MM.1S (cell line): ENCODE measurements around the gene SREBF2.

ENCODE experiments used
- DNase-seq: peaks from one replicate; pipeline ENCODE4 v3.0.0-alpha.2; 2015
- H2AFZ ChIP-seq: fragments of 300-600 bp; sonication (generic); 2 replicates; pipeline ENCODE4 v1.6.0; 2016; ENCODE audit warnings: antibody characterized with exemption, low read length
- H3F3A ChIP-seq: fragments of 300-600 bp; sonication (generic); 2 replicates; pipeline ENCODE4 v1.6.1; 2016; ENCODE audit warnings: mild to moderate bottlenecking, antibody characterized with exemption, low read length, moderate library complexity, mixed read lengths; ENCODE audit not compliant: insufficient read depth
- H3K27ac ChIP-seq: fragments of 300-600 bp; sonication (generic); 2 replicates; pipeline ENCODE4 v1.5.1; 2016; ENCODE audit warnings: mild to moderate bottlenecking, low read length
- H3K27me3 ChIP-seq: fragments of 300-600 bp; sonication (generic); replicated peaks from 2 replicates; pipeline ENCODE4 v1.6.0; 2016; ENCODE audit warnings: low read length; ENCODE audit not compliant: insufficient read depth
- H3K36me3 ChIP-seq: fragments of 300-600 bp; sonication (generic); replicated peaks from 2 replicates; pipeline ENCODE4 v1.6.1; 2016; ENCODE audit warnings: mild to moderate bottlenecking, low read length, mixed read lengths; ENCODE audit not compliant: insufficient read depth
- H3K4me1 ChIP-seq: fragments of 300-600 bp; sonication (generic); 2 replicates; pipeline ENCODE4 v1.6.1; 2016; ENCODE audit warnings: low read length, mixed read lengths
- H3K4me2 ChIP-seq: fragments of 300-600 bp; sonication (generic); 2 replicates; pipeline ENCODE4 v1.6.0; 2016; ENCODE audit warnings: low read depth, low read length
- H3K4me3 ChIP-seq: fragments of 300-600 bp; sonication (generic); 2 replicates; pipeline ENCODE4 v1.5.1; 2016; ENCODE audit warnings: low read length, mixed read lengths
- H3K79me2 ChIP-seq: fragments of 300-600 bp; sonication (generic); 2 replicates; pipeline ENCODE4 v1.6.1; 2016; ENCODE audit warnings: mixed run types, low read length, mixed read lengths
- H3K9ac ChIP-seq: fragments of 300-600 bp; sonication (generic); 2 replicates; pipeline ENCODE4 v1.6.1; 2016; ENCODE audit warnings: low read length, mixed read lengths
- H3K9me2 ChIP-seq: fragments of 300-600 bp; sonication (generic); replicated peaks from 2 replicates; pipeline ENCODE4 v1.6.1; 2016; ENCODE audit warnings: mild to moderate bottlenecking, low read length, mixed read lengths; ENCODE audit not compliant: insufficient read depth
- H3K9me3 ChIP-seq: fragments of 300-600 bp; sonication (generic); replicated peaks from 2 replicates; pipeline ENCODE4 v1.6.1; 2016; ENCODE audit warnings: mild to moderate bottlenecking, low read length, mixed read lengths; ENCODE audit not compliant: insufficient read depth
- H4K20me1 ChIP-seq: fragments of 300-600 bp; sonication (generic); 2 replicates; pipeline ENCODE4 v1.6.1; 2016; ENCODE audit warnings: mild to moderate bottlenecking, low read length, moderate library complexity, mixed read lengths; ENCODE audit not compliant: insufficient read depth
- EZH2 ChIP-seq: fragments of 300-600 bp; sonication (generic); optimal IDR thresholded peaks from 2 replicates; pipeline ENCODE3; 2017; ENCODE audit warnings: low read depth, mild to moderate bottlenecking, antibody characterized with exemption, low read length, mixed read lengths
- EZH2phosphoT487 ChIP-seq: fragments of 300-600 bp; sonication (generic); IDR thresholded peaks from 2 replicates; pipeline ENCODE4 v1.6.1; 2018; ENCODE audit warnings: antibody characterized with exemption, low read length
- TF ChIP-seq, protein P1 (sequence below): fragments of 300-600 bp; sonication (generic); IDR thresholded peaks from 2 replicates; pipeline ENCODE4 v1.5.1; 2016; ENCODE audit warnings: antibody characterized with exemption, low read length, mixed read lengths

The SREBF2 gene

DNA sequence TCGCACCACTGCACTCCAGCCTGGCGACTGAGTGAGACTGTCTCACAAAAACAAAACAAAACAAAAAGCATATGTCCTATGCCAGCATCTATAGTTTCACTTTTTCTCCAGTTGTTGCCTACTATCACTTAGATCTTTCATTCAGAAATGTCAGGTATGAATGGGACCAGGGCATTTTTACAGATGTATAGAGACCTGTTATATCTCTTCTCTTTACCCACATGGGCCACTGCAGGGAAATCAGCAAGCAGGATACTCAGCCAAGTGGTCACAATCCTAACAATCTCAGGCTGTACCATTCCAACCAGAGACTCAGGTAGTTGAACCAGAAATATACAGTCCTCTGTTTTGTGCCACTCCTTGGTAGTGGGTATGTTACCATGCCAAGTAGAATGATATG, 16.0 kb upstream of the SREBF2 start:
- H3K79me2 ChIP-seq, result peaks cover 15% of the 10 kb centered on the region
- no peak for DNase-seq
- H3K36me3 ChIP-seq, result no peaks in the 10 kb centered on the region
- no peaks in the 10 kb centered on the region for H3K4me1 ChIP-seq
- no peaks in the 10 kb centered on the region for H3K27me3 ChIP-seq
- H3K4me3 ChIP-seq, result no peak overlapping the region
- no peak overlapping the region for H3K9ac ChIP-seq
- no peaks in the 10 kb centered on the region for H4K20me1 ChIP-seq
- no peak overlapping the region for H3K27ac ChIP-seq
- TF ChIP-seq EZH2phosphoT487, result no peak
- TF ChIP-seq, protein P1, sequence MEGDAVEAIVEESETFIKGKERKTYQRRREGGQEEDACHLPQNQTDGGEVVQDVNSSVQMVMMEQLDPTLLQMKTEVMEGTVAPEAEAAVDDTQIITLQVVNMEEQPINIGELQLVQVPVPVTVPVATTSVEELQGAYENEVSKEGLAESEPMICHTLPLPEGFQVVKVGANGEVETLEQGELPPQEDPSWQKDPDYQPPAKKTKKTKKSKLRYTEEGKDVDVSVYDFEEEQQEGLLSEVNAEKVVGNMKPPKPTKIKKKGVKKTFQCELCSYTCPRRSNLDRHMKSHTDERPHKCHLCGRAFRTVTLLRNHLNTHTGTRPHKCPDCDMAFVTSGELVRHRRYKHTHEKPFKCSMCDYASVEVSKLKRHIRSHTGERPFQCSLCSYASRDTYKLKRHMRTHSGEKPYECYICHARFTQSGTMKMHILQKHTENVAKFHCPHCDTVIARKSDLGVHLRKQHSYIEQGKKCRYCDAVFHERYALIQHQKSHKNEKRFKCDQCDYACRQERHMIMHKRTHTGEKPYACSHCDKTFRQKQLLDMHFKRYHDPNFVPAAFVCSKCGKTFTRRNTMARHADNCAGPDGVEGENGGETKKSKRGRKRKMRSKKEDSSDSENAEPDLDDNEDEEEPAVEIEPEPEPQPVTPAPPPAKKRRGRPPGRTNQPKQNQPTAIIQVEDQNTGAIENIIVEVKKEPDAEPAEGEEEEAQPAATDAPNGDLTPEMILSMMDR, result no peak
- TF ChIP-seq EZH2, result no peak
- H2AFZ ChIP-seq, result no peak overlapping the region
- no peaks in the 10 kb centered on the region for H3K9me3 ChIP-seq
- no peaks in the 10 kb centered on the region for H3K9me2 ChIP-seq
- no peak overlapping the region for H3K4me2 ChIP-seq
- H3F3A ChIP-seq, result no peaks in the 10 kb centered on the region

DNA sequence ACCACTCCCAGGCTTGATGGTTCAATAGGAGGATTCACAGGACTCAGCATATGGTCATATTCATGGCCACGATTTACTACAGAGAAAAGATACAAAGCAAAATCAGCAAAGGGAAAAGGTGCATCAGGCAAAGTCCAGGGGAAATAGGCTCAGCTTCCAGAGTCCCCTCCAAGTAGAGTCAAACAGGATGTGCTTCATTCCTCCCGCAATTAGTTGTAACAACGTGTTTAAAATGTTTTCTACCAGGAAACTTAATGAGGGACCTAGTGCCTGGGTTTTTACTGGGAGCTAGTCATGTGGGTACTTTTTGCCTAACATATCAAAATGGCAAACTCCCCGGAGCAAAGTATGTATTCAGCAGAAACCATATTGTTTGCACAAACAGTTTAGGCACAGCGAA, 14.9 kb upstream of the SREBF2 start:
- Histone ChIP-seq H3K9me3 (no peaks in the 10 kb centered on the region), H3F3A (no peaks in the 10 kb centered on the region), H3K27me3 (no peaks in the 10 kb centered on the region), H3K27ac (no peak overlapping the region), H3K79me2 (peaks cover 11% of the 10 kb centered on the region; the same call in 1 of the 2 replicates), H4K20me1 (no peaks in the 10 kb centered on the region), H3K4me2 (no peak overlapping the region), H3K4me3 (no peak overlapping the region), H3K36me3 (no peaks in the 10 kb centered on the region), H3K9me2 (no peaks in the 10 kb centered on the region), H3K9ac (no peak overlapping the region), H2AFZ (no peak overlapping the region), H3K4me1 (no peaks in the 10 kb centered on the region)
- DNase-seq, result no peak
- TF ChIP-seq EZH2, result no peak
- TF ChIP-seq EZH2phosphoT487, result no peak
- TF ChIP-seq, protein P1, result no peak

GRCh38 chr22:41818596-41818995, 14.3 kb upstream of the SREBF2 start:
- Histone ChIP-seq H3K4me2 (no peak overlapping the region), H3K9ac (no peak overlapping the region), H3K27me3 (no peaks in the 10 kb centered on the region), H3K79me2 (peaks cover 5% of the 10 kb centered on the region; the same call in 1 of the 2 replicates), H4K20me1 (no peaks in the 10 kb centered on the region), H3K36me3 (no peaks in the 10 kb centered on the region), H3K4me1 (no peaks in the 10 kb centered on the region), H3F3A (no peaks in the 10 kb centered on the region), H3K4me3 (no peak overlapping the region), H3K9me3 (no peaks in the 10 kb centered on the region), H3K9me2 (no peaks in the 10 kb centered on the region), H3K27ac (no peak overlapping the region), H2AFZ (no peak overlapping the region)
- DNase-seq, result no peak
- TF ChIP-seq, protein P1, result no peak
- no peak for TF ChIP-seq EZH2phosphoT487
- no peak for TF ChIP-seq EZH2
